Urothelium cell line (cell line): ENCODE data around the gene IGF2R.
A peak's percentile ranks its signal among the peaks of the same experiment; 100 is the strongest.

Experiments used
- DNase-seq: peaks from one replicate; pipeline ENCODE4 v3.0.0; 2011; ENCODE audit warnings: low spot score, mixed read lengths
- FAIRE-seq: peaks from 2 replicates; lab custom pipeline; 2011; peaks lifted over from hg19 to GRCh38; lab: Jason Lieb, UNC

Gene IGF2R

GRCh38 chr6:160069459-160069858 lies 100.6 kb downstream of the IGF2R start:
- DNase-seq (no peak), FAIRE-seq (no peak)

DNA sequence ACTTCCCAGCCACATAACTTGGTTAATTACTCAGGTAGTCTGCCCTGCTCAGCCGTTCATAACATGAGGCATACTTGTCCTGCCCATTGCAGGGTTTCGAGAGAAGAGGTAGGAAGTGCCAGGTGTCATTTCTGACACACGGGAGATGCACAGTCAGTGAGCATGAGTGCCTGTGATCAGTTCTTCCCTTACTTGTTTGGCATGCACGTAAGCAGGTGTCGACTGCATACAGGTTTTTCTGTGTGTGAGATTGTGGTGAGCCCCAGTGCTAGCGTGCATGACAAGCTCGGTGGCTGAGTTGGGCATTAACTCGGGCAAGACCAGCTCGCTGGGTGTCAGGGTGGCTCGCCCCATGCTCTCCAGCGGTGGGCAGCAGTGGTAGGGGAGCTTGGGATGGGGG lies 101.5 kb downstream of the IGF2R start:
- DNase-seq (no peak), FAIRE-seq (no peak)

- DNase-seq, result no peak
- FAIRE-seq, result no peak
Measured at GRCh38 chr6:160070831-160071230, 101.9 kb downstream of the IGF2R start.

GRCh38 chr6:160071805-160072690 lies 103.2 kb downstream of the IGF2R start:
- DNase-seq (no peak), FAIRE-seq (no peak)

GRCh38 chr6:160073272-160073671 lies 104.4 kb downstream of the IGF2R start:
- FAIRE-seq (no peak), DNase-seq (no peak)

GRCh38 chr6:160076009-160076408 lies 107.1 kb downstream of the IGF2R start:
- DNase-seq (no peak), FAIRE-seq (no peak)

DNA sequence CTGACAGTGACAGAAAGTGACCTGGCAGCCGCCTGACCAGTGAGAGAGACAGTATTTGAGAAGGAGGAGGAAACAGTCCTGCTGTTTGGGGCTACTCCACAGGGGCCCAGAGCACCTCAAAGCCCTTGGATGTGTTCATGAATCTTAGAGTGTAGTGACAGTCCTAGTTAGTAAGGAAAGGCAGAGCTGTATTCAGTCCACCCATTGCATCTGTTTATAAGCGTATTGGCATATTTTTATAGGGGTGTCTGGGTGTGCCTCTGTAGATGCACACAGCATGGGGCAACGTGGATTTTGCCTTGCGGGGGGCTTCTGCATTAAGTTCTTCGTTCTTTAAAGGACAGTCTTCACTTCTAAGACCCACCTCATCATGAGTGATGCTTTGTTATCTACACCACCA lies 108.1 kb downstream of the IGF2R start:
- DNase-seq (no peak), FAIRE-seq (no peak)

GRCh38 chr6:160077526-160077925 lies 108.6 kb downstream of the IGF2R start:
- DNase-seq, result no peak
- no peak for FAIRE-seq

DNA sequence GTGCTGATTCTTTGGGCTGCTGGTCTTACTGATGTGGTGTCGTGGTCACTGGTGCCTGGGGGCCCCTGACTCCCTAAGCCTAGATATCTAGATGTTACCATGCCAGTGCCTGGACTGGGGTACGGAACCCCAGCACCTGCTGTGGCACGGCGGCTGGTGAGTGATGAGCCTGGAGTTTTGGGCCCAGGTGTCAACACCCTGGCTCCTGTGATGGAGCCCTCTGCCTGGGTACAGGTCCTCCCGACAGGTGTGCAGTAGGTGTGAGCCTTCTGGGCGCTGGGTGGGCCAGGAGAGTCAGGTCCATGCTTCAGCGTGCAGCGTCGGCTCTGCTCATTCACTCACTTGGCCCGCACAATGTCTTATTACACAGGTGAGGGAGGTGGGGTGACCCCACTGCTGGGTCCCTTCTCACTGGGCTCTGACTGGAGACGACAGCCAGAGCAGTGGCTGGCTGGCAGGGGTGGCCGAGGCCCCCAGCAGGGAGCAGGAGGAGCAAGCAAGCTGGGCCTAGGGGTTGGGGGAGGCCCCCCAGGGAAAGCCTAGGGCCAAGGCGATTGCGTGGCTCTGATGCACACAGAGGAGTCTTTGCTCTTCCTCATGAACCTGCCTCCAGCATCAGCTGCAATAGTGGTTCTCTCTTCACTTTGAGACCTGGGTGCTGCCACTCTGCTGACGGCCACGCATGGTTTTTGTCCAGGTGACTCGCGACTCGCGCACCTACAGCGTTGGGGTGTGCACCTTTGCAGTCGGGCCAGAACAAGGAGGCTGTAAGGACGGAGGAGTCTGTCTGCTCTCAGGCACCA lies 110.2 kb downstream of the IGF2R start:
- no peak for FAIRE-seq
- DNase-seq, result no peak

GRCh38 chr6:160079686-160080043 lies 110.8 kb downstream of the IGF2R start:
- no peak for FAIRE-seq
- DNase-seq, result no peak

DNA sequence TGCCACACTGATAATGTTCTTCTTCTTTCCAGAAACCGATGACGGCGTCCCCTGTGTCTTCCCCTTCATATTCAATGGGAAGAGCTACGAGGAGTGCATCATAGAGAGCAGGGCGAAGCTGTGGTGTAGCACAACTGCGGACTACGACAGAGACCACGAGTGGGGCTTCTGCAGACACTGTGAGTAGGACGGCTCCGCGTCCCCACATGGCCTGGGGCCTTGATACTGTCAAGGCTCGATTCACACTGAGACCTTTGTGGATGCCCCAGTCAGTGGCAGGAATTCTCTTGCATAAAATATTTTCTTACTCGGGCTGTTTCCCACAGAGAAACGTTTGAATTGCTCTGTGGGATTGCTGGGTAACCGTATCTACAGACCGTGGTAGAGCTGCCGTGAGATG lies 111.2 kb downstream of the IGF2R start:
- FAIRE-seq, result no peak
- DNase-seq, result no peak

DNA sequence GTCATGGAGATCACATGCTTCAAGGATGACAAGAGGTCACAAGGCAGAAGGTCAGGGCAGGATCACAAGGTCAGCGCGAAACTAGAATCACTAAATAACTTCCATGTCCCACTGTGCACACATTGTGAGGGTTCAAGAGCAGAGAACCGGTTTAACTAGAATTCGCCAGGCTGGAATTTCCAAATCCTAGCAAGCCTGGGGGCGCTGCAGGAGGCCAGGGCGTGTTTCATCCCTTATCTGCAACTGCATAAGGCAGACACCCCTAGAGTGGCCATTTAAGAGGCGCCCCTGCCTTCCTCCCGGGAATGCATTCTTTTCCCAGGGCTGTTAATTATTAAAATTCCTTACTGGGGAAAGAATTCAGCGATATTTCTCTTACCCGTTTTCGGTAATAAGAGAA lies 112.5 kb downstream of the IGF2R start:
- DNase-seq (no peak), FAIRE-seq (no peak)

GRCh38 chr6:160082627-160083026 lies 113.7 kb downstream of the IGF2R start:
- DNase-seq (no peak), FAIRE-seq (no peak)

DNA sequence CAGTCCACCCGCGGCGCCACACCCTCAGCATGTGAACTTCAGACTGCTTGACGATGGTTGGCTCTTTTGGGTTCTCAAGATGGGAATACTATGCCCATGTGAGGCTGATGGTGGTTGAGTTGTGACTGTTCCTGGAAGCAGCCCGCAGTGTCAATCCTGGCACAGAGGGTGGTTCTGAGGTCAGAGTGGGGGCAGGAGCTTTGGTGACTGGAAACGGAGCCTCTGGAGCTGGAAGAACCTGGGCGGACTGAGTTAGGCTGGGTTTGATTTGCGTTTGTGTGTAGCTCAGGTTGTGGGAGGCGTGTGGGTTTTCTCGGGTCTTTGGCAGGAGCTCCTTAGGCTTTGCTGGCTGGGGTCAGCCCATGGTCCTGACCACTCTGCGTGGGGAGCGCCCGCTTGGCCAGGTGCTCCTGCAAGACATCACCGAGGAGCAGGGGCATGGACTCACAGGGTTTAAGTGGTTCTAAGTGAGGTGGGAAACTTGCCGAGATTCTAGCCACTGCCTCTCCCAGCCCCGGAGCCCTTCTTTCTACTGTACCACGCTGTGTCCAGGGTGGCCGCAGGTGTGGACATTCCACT lies 115.4 kb downstream of the IGF2R start:
- DNase-seq (no peak), FAIRE-seq (no peak)

- no peak for FAIRE-seq
- no peak for DNase-seq
Measured at GRCh38 chr6:160085226-160085625, 116.3 kb downstream of the IGF2R start.

- no peak for DNase-seq
- FAIRE-seq, result no peak
Measured at GRCh38 chr6:160085713-160086505, 117.0 kb downstream of the IGF2R start.

GRCh38 chr6:160086754-160087153 lies 117.9 kb downstream of the IGF2R start:
- FAIRE-seq, result no peak
- no peak for DNase-seq

DNA sequence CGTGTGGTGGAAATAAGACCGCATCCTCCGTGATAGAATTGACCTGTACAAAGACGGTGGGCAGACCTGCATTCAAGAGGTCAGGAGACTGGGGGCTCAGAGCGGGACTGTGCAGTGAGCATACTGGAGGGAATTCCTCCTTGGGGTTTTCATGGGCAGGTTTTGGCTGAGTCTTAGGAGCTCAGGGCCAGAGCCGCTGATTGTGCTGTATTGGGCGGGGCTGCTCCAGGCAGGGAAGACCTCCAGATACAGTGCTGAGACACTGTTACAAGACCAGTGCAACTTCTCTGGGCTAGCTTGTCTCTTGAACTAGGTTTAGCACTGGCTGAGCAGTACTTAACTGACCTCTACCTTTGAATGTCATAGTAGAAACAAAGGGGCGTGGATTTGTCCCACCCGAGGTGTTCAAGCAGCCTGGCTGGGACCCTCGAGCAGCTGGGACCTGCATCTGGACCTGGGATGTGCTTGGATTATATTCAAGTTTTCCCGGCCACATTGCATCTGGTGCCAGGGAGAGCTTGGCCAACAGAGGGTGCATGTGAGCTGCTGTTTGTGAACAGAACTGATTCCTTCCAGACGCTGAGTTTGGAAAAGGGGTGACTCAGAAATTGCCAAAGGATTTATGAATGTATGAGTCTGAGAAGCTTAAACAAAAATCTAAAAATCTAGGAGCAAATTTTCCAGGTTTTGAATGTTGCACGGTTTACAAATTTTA lies 119.3 kb downstream of the IGF2R start:
- peak; percentile 67 for FAIRE-seq
- peak; percentile 65 for DNase-seq

- FAIRE-seq (no peak), DNase-seq (no peak)
Measured at GRCh38 chr6:160088784-160089533, 120.1 kb downstream of the IGF2R start.

DNA sequence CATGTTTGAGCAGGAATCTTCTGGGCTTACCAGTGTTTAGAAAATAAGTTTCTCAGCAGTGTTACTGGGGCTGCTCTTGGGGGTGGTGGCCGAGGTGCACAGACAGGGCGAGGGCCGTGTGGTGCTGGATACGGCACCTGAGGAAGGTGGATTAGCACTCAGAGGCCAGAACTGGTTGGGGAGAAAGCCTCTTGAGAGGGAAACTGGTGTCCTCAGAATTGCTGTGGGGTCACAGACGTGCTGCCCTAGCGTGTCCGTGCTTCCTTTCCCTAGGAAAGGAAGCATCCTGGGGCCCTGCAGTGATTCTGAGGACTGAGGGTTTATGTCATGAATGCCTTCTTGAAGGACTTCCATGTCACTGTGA lies 120.6 kb downstream of the IGF2R start:
- DNase-seq (no peak), FAIRE-seq (no peak)
